ENCODE results near the gene NR3C2. TPM values are rescaled to one million over a fixed set of nuclear protein-coding genes. Genes with fewer than 3 reads are reported as not detected.

Gene NR3C2
- total RNA-seq, 1 donor from 2014 or later: 0.54 TPM

DNA sequence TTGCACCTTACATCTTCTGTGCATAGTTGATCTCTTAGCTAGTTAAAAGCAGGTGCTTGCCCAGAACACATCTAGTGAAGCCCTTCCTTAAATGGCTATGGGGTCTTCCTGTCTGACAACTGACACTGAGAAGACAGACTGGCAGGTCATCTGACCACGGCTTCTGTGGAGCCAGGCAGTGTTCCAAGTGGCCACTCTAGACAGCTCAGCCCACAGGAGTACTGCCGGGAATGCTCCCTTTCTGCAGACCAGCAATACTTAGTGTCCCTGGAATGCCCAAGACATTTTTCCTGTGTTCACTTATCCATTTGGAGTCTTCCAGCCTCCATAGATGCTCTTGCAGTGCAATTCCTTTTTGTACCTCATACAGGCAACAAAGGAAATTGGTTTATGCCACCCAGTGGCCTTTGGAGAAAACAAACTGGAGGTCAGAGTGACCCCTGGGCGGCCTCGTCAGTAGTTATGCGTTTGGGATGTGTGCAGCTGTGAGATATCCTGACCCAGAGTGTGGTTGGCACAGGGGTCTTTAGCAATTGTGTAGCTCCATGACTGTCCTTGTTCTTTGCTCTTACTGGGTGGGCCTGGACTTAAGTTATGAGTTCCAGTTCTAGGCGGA lies 374.8 kb downstream of the NR3C2 start:
- H3K27me3 Mint-ChIP-seq (ENCODE audit: unreplicated experiment): peaks cover 4% of the 10 kb centered on the region
- H3K9me3 Mint-ChIP-seq (ENCODE audit: unreplicated experiment): no peaks in the 10 kb centered on the region
- no peaks in the 10 kb centered on the region for H3K36me3 Mint-ChIP-seq (ENCODE audit: low read depth, unreplicated experiment)
- H3K4me1 Mint-ChIP-seq (ENCODE audit: unreplicated experiment): no peaks in the 10 kb centered on the region
- no peak for DNase-seq (ENCODE audit: low spot score)
- no peak overlapping the region for H3K4me3 Mint-ChIP-seq (ENCODE audit: unreplicated experiment)
- TF ChIP-seq, protein P1, sequence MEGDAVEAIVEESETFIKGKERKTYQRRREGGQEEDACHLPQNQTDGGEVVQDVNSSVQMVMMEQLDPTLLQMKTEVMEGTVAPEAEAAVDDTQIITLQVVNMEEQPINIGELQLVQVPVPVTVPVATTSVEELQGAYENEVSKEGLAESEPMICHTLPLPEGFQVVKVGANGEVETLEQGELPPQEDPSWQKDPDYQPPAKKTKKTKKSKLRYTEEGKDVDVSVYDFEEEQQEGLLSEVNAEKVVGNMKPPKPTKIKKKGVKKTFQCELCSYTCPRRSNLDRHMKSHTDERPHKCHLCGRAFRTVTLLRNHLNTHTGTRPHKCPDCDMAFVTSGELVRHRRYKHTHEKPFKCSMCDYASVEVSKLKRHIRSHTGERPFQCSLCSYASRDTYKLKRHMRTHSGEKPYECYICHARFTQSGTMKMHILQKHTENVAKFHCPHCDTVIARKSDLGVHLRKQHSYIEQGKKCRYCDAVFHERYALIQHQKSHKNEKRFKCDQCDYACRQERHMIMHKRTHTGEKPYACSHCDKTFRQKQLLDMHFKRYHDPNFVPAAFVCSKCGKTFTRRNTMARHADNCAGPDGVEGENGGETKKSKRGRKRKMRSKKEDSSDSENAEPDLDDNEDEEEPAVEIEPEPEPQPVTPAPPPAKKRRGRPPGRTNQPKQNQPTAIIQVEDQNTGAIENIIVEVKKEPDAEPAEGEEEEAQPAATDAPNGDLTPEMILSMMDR (IDR thresholded peaks at IDR 0.05; ENCODE audit: unreplicated experiment): no peak
- H3K27ac Mint-ChIP-seq (ENCODE audit: unreplicated experiment): no peak overlapping the region

- Mint-ChIP-seq H3K4me1 (ENCODE audit: unreplicated experiment) (peaks cover 7% of the 10 kb centered on the region), H3K27me3 (ENCODE audit: unreplicated experiment) (peaks cover 7% of the 10 kb centered on the region), H3K9me3 (ENCODE audit: unreplicated experiment) (no peaks in the 10 kb centered on the region), H3K4me3 (ENCODE audit: unreplicated experiment) (no peak overlapping the region), H3K36me3 (ENCODE audit: low read depth, unreplicated experiment) (no peaks in the 10 kb centered on the region), H3K27ac (ENCODE audit: unreplicated experiment) (no peak overlapping the region)
- TF ChIP-seq, protein P1 (IDR thresholded peaks at IDR 0.05; ENCODE audit: unreplicated experiment): no peak
- DNase-seq (ENCODE audit: low spot score): no peak
Observed at GRCh38 chr4:148065075-148065474, 377.1 kb downstream of the NR3C2 start.

DNA sequence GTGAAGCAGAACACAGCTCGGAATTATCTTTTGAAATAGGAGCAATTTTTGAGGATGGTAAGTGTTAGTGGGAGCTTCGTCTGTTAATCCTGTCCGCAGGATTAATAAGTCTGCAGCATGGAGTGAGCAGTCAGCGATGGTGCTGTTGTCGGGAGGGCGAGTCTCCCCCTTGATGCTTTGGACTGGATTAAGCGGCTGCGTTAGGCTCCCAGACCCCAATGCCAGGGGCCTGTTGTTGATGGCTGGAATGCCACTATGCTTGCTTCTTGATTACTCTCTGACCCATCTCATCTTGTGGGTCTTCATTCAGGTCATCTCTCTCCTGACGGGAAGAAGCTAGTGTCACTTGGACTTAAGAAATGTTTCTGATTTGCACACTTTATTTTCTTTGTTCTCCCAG lies 377.8 kb downstream of the NR3C2 start:
- no peak overlapping the region for H3K4me3 Mint-ChIP-seq (ENCODE audit: unreplicated experiment)
- no peak for DNase-seq (ENCODE audit: low spot score)
- peaks cover 7% of the 10 kb centered on the region for H3K4me1 Mint-ChIP-seq (ENCODE audit: unreplicated experiment)
- no peaks in the 10 kb centered on the region for H3K9me3 Mint-ChIP-seq (ENCODE audit: unreplicated experiment)
- H3K27ac Mint-ChIP-seq (ENCODE audit: unreplicated experiment): no peak overlapping the region
- TF ChIP-seq, protein P1 (IDR thresholded peaks at IDR 0.05; ENCODE audit: unreplicated experiment): no peak
- peaks cover 7% of the 10 kb centered on the region for H3K27me3 Mint-ChIP-seq (ENCODE audit: unreplicated experiment)
- H3K36me3 Mint-ChIP-seq (ENCODE audit: low read depth, unreplicated experiment): no peaks in the 10 kb centered on the region

GRCh38 chr4:148062301-148062950 lies 379.8 kb downstream of the NR3C2 start:
- Mint-ChIP-seq H3K27ac (ENCODE audit: unreplicated experiment) (no peak overlapping the region), H3K9me3 (ENCODE audit: unreplicated experiment) (no peaks in the 10 kb centered on the region), H3K4me1 (ENCODE audit: unreplicated experiment) (peaks cover 17% of the 10 kb centered on the region), H3K4me3 (ENCODE audit: unreplicated experiment) (no peak overlapping the region), H3K36me3 (ENCODE audit: low read depth, unreplicated experiment) (no peaks in the 10 kb centered on the region), H3K27me3 (ENCODE audit: unreplicated experiment) (peaks cover 5% of the 10 kb centered on the region)
- TF ChIP-seq, protein P1 (IDR thresholded peaks at IDR 0.05; ENCODE audit: unreplicated experiment): no peak
- no peak for DNase-seq (ENCODE audit: low spot score)

- DNase-seq (ENCODE audit: low spot score): no peak
- H3K36me3 Mint-ChIP-seq (ENCODE audit: low read depth, unreplicated experiment): no peaks in the 10 kb centered on the region
- TF ChIP-seq, protein P1 (IDR thresholded peaks at IDR 0.05; ENCODE audit: unreplicated experiment): no peak
- peaks cover 17% of the 10 kb centered on the region for H3K4me1 Mint-ChIP-seq (ENCODE audit: unreplicated experiment)
- H3K27ac Mint-ChIP-seq (ENCODE audit: unreplicated experiment): no peak overlapping the region
- H3K4me3 Mint-ChIP-seq (ENCODE audit: unreplicated experiment): no peak overlapping the region
- peaks cover 5% of the 10 kb centered on the region for H3K27me3 Mint-ChIP-seq (ENCODE audit: unreplicated experiment)
- H3K9me3 Mint-ChIP-seq (ENCODE audit: unreplicated experiment): no peaks in the 10 kb centered on the region
Observed at GRCh38 chr4:148061795-148062194, 380.4 kb downstream of the NR3C2 start.
